Measurements from ENCODE around the gene SLC38A3.
A peak's percentile ranks its signal among the peaks of the same experiment; 100 is the strongest.
"Not testable (repeated sequence)": the region's sequence is repeated elsewhere in the genome, so short reads cannot be mapped to it uniquely, and the experiment has no call there.

The SLC38A3 gene

DNA sequence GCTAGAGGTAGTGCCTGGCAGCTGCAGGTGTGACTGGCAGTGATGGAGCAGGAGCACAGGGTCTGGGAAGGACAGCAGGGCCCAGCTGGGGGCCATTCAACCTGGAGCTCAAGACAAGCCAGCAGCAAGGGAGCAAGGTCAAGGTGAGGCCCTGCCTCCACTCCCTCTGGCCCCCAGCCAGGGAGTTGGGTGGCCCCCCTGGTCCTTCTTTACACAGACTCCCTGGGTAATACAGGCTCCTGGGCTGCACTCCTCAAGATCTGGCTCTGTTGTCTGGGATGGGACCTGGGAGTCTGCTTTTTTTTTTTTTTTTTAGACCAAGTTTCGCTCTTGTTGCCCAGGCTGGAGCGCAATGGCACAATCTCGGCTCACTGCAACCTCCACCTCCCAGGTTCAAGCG, 45.4 kb downstream of the SLC38A3 start:
- no peak for DNase-seq (ENCODE audit: low read depth in 3 of 3)

DNA sequence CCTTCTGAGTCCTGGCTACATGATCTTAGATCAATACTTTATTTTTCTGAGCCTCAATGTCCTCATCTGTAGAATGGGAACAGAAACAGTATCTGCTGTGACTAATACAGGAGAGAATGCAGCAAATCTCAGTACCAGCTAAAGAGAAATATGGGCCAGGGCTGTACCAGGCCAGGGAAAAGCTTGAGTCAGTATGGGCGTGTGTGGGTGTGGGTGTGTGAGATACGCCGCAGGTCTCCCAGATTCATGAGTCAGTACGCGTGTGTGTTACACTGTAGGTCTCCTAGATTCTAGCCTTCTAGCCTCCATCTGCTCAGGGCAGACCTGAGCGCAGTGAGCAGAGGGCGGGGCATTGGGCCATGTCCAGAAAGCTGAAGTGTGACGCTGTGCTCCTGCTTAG, 46.1 kb downstream of the SLC38A3 start:
- peak; percentile 34 to 65 (median 56) for DNase-seq (ENCODE audit: low read depth in 3 of 3)

DNA sequence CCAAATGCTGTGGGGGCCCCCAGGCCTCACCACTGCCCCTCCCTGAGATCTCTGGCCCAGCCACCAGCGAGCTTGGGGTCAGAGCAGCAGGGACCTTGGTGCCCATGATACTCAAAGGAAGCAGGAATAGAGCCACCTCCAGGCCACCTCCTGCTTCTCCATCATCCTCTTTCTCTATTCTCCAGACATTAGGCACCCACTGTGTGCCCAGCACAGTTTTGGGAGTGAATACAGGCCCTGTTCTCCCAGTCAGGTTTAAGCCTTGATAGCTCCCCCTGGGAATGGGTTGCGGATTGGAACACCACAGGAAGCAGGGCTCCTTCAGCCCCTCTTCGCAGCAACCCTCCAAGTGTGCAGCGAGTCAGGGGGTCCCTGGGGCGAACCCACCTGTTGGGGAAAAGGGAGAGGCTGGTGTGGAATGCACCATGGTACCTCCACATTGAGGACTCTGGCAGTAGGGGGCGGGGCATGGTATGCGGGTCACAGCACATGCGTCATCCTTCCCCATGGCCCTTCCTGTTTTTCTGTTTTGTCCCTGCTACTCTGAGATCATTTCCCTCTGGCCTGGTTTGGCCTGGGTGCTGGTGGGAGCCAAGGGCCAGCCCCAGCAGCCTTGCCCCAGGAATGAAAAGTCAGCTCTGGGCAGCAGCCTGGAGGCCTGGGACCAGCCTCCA, 49.6 kb downstream of the SLC38A3 start:
- DNase-seq (ENCODE audit: low read depth in 3 of 3), result no peak

DNA sequence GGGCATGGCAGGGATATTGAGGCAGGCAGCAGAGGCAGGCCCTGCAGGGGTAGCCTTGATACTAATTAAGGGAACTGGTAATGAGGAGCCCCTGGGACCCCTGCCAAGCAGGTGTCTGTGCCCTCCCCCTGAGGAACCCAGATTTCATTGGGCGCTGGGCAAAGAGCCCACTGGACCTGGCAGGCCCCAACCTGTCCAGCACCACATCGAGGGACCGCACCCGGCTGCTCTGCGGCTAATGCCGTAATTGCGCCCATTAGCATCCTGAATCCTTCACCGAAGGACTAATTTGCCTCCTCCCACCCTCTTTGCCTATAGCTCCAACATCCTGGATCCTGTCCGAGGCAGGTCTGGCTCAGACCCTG, 50.2 kb downstream of the SLC38A3 start:
- DNase-seq (ENCODE audit: low read depth in 3 of 3), result no peak

DNA sequence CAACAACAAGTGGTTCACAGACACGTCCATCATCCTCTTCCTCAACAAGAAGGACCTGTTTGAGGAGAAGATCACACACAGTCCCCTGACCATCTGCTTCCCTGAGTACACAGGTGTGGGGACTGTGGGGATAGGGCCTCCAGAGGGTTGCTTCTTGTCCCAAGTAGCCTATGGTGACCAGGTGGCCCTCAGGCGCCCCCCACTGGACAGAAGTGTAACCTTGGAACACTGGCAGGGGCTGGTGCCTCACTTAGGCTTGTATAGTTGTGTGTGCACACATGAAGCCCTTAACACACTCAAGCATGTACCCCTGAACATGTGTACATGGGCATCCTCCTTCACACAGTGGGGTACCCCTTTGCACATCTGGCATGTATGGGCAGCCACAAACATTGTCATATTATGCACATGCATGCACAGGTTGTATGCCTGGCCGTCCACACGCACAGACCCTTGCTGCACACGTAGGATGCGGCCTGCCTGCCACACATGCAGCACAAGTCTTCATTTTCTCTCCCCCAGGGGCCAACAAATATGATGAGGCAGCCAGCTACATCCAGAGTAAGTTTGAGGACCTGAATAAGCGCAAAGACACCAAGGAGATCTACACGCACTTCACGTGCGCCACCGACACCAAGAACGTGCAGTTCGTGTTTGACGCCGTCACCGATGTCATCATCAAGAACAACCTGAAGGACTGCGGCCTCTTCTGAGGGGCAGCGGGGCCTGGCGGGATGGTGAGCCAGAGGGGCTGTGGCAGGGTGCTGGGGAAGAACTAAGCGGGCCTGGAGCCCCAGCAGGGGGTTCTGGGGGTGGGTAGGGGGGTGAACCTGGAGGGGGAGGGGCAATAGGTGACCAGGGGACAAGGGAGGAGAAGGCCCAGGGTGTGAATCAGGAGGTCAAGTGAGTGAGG, 52.2 kb downstream of the SLC38A3 start:
- DNase-seq (ENCODE audit: low read depth in 3 of 3), result no peak

DNA sequence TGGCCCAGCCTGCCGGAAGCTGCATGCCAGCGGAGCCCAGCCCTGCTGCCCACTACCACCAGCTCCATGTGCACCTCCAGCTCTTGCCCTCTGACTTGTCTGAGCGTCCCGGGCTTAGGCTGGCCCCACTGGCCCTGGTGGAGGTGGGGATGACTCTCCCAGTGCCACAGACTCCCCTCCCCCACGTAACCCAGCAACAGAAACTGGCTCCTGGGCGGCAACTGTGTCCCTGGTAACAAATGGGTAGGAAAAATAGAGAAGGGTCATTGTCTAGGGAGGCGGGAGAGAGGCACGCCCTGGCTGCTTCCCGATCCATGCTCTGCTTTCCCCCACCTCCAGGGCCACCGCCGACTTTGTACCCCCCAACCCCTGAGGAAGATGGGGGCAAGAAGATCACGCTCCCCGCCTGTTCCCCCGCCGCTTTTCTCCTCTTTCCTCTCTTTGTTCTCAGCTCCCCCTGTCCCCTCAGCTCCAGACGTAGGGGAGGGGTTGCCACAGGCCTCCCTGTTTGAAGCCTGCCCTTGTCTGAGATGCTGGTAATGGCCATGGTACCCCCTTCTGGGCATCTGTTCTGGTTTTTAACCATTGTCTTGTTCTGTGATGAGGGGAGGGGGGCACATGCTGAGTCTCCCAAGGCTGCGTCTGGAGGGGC, 53.1 kb downstream of the SLC38A3 start:
- DNase-seq (ENCODE audit: low read depth in 3 of 3), result no peak

DNA sequence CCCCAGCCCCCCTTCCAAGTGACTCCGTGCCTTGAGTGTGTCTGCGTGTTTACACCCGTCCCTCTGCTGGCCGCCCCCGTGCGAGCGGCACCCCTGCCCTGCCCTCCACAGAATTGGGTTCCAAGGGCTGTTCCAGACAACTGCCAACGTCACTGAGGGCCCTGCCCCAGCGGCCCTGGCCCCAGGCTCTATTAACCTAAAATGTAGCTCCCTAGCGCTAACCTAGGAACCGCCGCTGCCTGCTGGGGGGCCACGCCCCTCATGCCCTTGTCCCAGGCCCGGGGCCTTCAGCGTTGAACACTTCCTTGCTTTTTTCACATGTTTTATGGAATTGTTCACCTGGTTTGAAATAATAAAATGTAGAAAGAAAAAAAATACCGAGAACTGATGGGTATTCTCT, 53.9 kb downstream of the SLC38A3 start:
- no peak for DNase-seq (ENCODE audit: low read depth in 3 of 3)

DNA sequence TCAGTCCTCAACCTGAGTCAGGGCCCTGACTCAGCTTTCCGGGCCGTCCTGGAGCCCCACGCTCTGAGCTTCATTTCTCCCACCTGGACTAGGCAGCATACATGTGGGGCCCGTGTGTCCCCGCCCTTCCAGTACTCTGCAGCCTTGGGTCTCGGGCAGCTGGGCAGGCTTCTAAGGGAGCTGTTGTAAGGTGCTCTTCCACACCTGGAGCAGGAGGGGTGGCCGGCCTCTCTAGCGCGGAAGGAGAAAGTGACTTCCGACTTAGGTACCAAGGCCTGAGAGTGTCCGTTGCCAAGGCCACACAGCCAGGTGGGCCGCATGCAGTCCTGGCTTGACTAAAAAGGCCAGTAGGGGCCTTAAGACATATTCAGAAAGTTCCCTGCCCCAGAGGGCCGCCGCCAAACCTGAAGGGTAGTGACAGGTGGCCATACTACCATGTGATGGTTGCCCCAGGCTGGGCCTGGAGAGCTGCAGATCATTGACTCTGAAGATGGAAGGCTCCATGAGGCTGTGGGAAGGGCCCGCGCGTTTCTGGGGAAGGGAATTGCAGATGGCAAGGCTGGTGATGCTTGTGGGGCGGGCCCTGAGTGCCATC, 54.5 kb downstream of the SLC38A3 start:
- DNase-seq (ENCODE audit: low read depth in 3 of 3), result no peak

DNA sequence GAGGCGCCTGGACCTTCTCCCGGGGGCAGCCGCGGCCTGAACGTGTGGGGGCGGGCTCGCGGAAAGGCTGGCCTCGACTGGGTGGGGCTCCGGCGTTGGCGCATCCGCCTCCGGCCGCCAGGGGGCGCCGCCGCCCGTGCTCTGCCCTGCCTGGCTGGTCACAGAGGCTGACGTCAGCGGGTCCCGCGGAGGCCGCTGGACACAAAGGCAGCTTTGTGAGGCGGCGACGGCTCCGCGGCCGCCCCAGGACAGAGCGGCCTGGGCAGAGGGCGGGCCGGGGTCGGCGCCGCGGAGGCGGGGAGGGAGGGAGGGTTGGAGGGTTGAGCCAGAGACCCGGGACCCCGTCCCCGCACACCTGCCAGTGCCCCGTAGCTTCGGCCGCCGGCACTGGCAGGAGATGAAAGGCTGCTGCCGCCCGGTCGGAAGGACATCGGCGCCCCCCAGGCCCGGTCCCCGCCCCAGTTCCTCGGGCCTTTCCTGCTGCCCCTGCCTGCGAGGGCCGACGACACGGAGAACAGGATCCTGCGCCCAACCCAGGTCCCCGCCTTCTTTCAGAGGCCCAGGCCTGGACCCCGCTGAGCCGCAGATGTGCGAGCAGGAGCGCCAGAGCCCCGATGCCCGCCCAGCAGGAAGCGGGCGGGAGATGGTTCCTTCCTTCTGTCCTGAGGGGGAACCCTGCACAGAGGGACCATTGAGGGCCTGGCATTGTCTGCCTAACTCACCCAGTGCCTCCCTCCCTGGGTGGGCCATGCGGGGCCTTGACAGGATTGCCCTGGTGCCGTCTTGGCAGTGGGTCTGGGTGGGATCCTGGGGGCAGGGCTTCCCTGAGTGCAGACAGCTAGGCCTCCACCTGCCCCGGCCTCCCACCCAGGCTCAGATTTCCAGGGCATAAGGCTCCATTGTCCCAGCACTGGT, 55.2 kb downstream of the SLC38A3 start:
- DNase-seq (ENCODE audit: low read depth in 3 of 3), result peak; percentile 65 to 79 (median 76)

DNA sequence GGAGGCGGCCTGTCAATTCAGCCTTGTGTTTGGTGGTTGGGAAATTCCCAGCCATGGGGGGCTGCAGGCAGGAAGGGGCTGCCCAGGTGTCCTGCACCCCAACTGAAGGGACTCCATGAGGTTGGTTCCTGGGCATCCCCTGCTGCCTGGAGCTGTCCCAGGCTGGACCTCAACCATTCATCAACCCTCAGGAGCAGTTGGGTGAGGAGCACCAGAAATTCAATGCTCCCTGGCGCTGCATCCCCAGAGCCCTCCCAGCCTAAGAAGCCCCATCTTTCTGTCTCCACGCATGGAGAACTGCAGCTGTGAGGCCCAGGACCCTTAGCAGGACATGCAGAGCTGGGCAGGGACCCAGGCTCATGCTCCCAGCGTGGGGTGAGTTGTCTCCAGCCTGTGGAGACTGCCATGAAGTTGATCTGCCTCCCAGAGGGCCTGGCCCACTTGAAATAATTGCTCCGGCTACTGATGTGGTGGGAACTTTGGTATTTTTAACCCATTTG, 55.9 kb downstream of the SLC38A3 start:
- DNase-seq (ENCODE audit: low read depth in 3 of 3), result no peak

DNA sequence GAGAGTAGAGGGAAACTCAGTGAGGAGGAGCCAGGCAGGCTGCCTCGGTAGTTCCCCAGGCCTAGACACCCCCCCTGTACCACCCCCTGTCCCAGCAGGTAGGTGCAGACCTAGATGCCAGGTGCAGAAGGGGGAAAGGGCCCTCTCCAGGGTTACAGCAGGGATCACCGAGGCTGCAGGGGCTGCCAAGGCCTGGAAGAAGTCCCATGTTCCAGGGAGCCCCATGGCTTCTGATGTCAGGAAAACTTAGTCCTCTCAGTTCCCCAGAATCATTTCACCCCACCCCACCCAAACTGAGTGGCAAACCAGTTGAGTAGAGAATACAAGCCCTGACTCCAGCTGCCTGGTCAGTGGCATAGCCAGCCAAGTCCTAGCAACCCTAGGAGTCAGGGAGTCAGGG, 56.4 kb downstream of the SLC38A3 start:
- DNase-seq (ENCODE audit: low read depth in 3 of 3), result no peak

DNA sequence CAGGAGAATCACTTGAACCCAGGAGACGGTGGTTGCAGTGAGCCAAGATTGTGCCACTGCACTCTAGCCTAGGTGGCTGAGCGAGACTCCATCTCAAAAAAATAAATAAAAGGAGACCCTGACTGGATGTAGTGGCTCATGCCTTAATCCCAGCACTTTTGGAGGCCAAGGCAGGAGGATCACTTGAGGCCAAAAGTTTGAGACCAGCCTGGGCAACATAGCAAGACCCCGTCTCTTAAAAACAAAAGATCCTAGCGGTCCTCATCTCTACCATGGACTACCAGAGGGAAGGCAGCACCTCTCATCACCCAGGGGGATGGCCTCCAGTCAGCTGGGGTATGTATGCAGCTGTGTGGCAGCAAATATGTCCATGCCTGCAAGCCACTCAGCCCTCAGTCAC, 57.1 kb downstream of the SLC38A3 start:
- DNase-seq (ENCODE audit: low read depth in 3 of 3), result not testable (repeated sequence)

DNA sequence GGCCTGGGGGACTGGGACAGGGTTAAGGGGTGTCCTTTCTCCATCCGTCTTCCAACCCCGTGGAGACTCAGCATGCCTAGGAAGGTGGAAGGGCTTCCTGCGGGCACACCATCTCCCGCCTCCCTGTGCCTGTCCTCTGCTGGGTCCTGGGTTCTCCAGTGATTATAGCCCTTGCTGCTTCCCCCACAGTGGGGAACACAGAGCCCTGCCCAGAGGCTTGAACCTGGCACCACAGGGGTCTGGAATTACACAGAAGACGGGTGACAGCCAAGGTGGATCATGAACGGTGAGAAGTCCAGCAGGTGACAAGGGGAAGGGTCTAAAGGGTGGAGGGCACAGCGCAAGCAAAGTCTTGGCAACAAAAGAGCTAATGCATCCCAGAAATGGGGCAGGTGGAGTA, 57.7 kb downstream of the SLC38A3 start:
- no peak for DNase-seq (ENCODE audit: low read depth in 3 of 3)

DNA sequence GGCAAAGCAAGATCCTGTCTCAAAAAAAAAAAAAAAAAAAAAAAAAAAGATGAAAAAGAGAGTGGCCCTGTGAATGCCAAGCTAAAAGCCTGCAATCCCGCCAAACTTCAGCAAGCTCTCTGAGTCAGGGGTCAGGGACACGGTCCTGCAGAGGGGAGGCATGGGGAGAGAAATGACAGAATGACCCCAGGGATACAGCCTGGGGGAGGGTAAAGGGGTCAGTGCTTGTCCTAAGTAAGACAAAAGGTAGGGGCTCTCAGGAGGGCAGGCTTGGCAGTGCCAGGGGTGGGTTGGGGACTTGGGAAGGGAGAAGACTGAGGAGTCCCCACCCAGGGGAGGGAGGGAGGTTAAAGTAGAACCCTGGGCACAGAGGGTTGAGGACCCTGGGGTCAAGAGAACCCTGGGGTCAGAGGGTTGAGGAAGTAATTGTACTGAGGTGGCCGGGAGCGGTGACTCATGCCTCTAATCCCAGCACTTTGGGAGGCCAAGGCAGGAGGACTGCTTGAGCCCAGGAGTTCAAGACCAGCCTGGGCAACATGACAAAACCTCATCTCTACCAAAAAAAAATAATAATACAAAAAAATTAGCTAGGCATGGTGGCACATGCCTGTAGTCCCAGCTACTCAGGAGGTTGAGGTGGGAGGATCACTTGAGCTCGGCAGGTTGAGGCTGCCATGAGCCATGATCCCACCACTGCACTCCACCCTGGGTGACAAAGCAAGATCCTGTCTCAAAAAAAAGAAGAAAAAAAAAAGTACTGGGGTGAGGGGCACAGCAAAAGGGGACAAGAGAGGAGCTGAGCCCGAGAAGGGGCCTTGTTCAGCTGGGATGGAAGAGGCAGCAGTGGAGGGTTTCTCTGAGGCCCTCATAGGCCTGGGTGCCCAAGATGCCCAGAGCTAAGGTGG, 58.7 kb downstream of the SLC38A3 start:
- no peak for DNase-seq (ENCODE audit: low read depth in 3 of 3)

DNA sequence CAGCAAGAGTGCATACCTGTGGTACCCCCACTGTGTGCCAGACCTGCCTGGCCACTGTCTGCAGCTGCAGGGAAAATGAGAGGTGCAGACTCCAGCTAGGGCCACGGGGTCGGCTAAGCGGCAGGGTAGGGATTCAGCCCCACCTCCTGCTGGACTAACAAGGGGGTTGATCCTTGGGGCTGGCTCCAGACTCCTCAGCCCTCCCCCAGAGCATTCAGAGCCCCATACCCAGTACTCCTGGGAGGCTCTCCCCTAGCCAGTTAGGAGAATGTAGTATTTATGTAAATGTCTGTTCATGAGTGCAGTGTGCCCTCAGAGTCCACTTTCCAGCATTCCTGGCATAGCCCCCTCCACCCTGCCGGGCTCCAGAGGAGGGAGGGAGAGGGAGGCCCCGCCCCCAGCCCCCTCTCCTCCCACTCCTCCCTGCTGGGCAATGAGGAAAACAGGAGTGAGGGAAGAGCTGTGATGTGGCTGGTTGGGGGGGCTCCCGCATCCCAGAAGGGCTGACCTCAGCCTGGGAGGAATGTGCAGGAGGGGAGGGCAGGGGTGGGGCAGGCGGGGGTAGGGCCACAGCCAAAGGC, 59.4 kb downstream of the SLC38A3 start:
- no peak for DNase-seq (ENCODE audit: low read depth in 3 of 3)

DNA sequence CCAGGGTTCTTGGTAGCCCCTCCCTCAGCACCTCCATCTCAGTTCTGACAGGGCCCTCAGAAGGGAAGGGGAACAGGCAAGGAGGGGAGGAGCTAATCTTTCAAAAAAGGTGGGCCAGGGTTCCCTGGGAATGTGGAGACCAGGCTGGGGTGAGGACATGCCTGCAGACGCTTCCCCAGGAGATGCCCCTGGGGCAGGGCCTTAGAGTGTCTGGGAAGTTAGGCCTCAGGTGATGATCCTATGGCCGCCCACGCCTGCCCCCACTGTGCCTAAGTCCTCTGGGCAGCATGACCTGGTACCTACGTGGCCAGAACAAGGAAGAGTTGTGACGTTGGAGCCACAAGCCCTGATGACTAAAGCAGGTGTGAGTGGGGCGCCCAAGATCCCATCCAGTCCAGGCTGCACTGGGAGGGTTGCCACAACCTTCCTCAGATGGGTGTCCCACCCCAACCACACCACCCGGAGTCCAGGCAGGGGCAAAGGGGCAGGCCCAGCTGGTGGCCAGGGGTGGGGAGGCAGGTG, 60.0 kb downstream of the SLC38A3 start:
- no peak for DNase-seq (ENCODE audit: low read depth in 3 of 3)

DNA sequence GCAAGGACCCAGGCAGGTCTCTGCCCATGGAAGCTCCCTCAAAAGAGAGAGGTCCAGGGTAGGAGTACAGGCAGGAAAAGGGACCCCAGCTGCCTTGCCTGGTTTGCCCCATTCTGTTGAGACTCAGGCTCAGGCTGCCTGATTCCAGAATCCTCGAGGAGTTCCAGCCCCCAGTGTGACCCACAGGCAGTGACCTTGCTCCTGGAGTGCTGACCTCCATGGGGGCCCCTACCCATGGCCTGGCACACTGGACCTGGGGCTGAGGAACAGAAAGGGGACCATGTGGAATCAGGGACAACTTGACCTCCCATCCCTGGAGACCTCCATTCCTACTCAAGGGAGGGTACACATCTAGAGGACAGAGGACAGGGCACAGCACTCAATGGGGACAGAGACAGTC, 60.5 kb downstream of the SLC38A3 start:
- DNase-seq (ENCODE audit: low read depth in 3 of 3), result no peak

DNA sequence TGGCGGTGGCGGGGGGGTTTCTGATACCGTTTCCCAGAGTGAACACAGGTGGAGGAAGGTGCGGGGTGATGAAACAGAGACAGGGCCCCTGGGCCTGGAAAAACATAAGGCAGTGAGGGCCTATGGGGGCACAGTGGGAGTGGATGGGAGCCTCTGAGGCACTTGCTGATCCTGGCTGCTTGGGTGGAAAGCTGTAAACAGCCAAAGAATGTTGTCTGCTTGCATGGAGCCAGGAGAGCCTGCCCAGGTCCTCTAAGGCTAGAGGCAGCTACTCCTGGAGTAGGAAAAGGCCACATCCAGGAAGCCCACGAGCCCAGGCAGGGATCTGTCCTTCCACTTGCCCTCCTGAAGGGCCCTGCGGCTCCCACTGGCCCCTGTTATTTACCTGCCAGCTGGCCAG, 60.9 kb downstream of the SLC38A3 start:
- DNase-seq (ENCODE audit: low read depth in 3 of 3), result no peak

DNA sequence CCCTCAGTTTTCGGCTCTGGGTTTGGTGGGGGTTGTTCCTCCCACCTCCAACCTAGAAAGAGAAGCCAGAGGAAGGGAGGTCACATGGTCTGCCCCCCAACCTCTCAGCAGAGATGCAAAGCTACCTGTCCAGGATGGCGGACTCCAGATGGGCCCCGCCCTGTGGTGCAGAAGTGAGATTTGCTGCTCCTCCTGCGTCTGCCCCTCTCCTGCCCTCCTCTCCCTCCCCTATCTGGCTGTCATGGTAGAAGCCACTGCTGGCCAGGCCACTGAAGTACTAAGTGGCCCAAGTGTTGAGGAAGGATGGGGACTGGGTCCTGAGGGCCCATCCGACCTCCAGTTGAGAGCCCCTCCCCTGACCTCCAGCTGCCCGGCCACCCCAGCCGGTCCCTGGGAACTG, 61.8 kb downstream of the SLC38A3 start:
- no peak for DNase-seq (ENCODE audit: low read depth in 3 of 3)
